Muscle of arm (tissue), 14 donors: ENCODE data around the gene SPACA5. TPM values are rescaled to one million over a fixed set of nuclear protein-coding genes. Genes with fewer than 3 reads are reported as not detected.
"Not testable (repeated sequence)": the region's sequence is repeated elsewhere in the genome, so short reads cannot be mapped to it uniquely, and the experiment has no call there.

Experiments used
- DNase-seq: peaks from one replicate; pipeline ENCODE4 v3.0.0-alpha.2; 2013
- long read RNA-seq, 11 donors: transcript quantifications; one replicate each; lab custom pipeline, GENCODE V29; 2026
- polyA plus RNA-seq, 12 donors: library from polyadenylated mRNA; unstranded; fragments of 120-200 nt; gene quantifications; one replicate each; pipeline ENCODE4 v1.2.1, GENCODE V29; 2013; ENCODE audit not compliant: insufficient read length in 12 of 12

Gene SPACA5
- polyA plus RNA-seq = under 1 TPM in 2 of 12 donors, not detected in 10; 0.32 to 0.56 TPM
- long read RNA-seq, donor 1 = 0 reads
- long read RNA-seq, donor 2 = 0 reads
- long read RNA-seq, donor 3 = 0 reads
- long read RNA-seq, donor 4 = 0 reads
- long read RNA-seq, donor 5 = 0 reads
- long read RNA-seq, donor 6 = 0 reads
- long read RNA-seq, donor 7 = 0 reads
- long read RNA-seq, donor 8 = 0 reads
- long read RNA-seq, donor 9 = 0 reads
- long read RNA-seq, donor 10 = 0 reads
- long read RNA-seq, donor 11 = 0 reads

DNA sequence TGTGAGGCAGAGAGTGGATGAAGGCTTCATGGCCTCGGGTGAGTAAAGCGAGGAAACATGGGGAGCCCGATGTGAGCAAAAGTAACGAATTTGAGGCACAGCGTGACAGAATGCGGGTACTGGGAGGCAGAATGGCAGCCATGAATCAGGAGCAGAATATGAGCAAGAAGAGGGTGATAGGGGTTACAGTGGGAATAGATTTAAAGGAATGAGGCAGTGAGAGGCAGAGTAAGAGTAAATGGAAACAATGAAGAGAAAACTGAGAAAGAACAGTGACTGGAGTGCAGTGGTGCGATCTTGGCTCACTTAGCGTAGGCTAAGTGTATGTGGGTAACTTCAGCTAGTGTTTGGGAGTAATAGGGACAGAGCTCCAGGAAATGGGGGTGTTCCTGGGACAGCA, at the start of gene SPACA5:
TSS of gene SPACA5 (plus strand) at position 301 of the 400 bp plus-strand sequence. CDS start 815 bp downstream, outside the sequence.
- not testable (repeated sequence) for DNase-seq

DNA sequence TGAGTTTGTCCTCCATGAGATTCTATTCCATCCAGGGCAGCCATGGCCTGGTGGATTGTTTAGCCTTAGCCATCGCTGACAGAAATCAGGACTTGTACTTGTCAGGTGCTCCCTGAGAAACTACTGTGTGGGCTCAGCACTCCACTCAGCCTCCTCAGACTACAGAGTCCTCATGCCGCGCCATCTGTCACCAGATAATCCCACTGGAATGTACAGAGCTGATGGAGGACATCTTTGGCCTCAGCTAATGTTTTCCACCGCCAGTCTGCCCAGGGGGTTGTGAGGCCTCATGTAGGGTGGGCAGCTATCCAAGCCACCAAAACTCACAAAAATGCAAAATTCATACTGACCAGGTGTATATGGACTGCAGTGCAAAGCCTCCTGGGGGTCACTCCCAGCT, 48.6 kb upstream of the SPACA5 start:
- not testable (repeated sequence) for DNase-seq

DNA sequence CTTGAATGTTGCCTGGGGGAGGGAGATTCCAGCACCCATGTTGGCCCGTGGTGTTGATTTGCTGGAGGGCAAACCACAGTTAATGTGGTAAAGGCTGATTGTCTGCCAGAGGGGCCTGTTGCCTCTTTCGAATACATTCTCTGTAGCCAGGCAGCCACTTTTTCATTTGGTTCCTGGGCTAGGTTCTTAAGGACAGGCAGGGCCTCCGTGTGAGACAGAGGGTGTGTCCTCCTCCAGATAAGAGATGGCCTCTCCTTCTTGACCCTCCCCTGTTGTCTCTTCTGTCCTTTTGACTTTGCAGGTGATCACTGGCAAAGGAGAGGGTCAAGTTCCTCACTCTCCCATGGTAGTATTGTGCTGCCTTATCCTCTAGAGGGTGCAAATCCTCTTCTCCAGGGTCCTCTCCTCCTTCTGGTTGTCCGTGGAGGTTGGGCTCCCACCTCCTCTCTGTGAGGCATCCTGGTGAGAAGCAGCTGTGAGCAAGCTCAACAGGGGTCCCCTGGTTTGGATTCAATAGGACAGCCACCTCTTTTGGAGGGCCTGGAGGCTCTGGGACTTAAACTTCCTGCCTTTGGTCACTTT, 47.9 kb upstream of the SPACA5 start:
- no peak for DNase-seq

DNA sequence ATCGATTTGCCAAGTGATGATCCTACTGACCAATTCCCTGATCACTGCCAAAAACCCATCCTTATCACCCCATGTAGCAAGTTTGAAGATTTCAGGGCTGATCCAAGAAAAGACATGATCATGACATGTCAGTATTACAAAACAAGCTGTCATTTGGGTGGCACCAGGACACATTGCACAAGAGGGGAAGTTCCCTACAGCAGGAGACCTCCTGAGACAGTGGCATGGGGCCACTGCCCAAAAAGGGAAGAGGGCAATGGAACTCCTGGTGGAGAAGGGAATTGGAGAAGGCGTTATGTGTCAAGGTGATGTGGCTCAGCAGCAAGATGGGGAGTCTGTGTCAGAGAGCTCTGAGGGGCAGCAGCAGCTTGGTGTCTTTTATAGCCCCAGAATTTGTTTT, 46.4 kb upstream of the SPACA5 start:
- no peak for DNase-seq

DNA sequence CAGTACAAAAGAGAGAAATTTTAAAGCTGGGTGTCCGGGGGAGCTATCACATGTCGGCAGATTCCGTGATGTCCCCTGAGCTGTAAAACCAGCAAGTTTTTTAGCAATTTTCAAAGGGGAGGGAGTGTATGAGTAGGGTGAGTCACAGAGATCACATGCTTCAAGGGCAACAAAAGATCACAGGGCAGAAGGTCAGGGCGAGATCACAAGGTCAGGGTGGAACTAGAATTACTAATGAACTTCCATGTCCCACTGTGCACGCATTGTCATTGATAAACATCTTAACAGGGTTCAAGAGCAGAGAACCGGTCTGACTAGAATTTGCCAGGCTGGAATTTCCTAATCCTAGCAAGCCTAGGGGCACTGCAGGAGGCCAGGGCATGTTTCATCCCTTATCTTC, 45.0 kb upstream of the SPACA5 start:
- not testable (repeated sequence) for DNase-seq

DNA sequence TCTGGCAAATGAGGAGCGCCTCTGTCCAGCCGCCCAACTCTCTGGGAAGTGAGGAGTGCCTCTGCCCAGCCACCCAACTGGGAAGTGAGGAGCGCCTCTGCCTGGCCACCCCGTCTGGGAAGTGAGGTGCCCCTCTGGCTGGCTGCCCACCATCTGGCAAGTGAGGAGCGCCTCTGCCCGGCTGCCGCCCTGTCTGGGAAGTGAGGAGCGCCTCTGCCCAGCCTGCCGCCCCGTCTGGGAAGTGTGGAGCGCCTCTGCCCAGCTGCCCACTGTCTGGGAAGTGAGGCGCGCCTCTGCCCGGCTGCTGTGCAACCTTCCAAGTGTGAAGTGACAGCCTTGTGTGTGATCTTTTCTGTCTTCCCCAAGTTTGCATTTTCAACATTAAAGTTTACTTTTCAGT, 41.3 kb upstream of the SPACA5 start:
- not testable (repeated sequence) for DNase-seq

DNA sequence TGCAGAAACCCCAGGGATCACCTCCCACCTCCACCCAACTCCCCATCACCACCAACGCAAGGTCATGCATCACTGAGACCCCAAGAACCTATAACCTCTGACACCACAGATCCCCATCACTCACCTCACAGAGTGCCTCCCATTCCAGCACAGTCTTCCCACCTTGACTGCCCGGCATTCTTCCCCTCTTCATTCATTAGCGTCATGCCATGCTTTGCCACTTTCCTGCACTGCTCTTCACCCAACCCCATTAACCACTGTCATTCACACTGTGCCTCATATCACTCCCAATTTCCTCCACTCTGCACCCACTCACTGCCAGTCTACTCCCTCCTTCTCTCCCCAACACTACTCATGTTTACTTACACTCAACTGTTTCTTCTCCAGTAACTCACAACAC, 33.6 kb upstream of the SPACA5 start:
- no peak for DNase-seq

DNA sequence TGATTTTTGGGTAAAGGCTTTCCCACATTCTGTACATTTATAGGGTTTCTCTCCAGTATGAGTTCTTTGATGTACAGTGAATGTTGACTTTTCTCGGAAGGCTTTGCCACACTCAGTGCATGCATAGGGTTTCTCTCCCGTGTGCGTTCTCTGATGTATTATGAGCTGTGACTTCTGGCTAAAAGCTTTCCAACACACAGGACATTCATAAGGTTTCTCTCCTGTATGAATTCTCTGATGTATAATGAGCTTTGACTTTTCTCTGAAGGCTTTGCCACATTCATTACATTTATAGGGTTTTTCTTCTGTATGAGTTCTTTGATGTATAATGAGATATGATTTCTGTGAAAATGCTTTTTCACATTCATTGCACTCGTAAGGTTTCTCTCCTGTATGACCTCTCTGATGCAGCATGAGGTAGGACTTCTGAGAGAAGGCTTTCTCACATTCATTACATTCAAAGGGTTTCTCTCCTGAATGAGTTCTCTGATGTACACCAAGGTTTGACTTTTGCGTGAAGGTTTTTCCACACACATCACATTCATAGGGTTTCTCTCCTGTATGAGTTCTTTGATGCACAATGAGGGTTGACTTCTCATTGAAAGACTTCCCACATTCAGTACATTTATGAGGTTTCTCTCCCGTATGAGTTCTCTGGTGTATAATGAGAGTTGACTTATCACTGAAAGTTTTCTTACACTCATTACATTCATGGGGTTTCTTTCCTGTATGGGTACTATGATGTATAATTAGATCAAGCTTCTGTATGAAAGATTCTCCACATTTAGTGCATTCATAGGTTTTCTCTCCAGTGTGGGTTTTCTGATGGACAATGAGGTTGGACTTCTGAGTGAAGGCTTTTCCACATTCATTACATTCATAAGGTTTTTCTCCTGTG, 30.3 kb upstream of the SPACA5 start:
- no peak for DNase-seq

DNA sequence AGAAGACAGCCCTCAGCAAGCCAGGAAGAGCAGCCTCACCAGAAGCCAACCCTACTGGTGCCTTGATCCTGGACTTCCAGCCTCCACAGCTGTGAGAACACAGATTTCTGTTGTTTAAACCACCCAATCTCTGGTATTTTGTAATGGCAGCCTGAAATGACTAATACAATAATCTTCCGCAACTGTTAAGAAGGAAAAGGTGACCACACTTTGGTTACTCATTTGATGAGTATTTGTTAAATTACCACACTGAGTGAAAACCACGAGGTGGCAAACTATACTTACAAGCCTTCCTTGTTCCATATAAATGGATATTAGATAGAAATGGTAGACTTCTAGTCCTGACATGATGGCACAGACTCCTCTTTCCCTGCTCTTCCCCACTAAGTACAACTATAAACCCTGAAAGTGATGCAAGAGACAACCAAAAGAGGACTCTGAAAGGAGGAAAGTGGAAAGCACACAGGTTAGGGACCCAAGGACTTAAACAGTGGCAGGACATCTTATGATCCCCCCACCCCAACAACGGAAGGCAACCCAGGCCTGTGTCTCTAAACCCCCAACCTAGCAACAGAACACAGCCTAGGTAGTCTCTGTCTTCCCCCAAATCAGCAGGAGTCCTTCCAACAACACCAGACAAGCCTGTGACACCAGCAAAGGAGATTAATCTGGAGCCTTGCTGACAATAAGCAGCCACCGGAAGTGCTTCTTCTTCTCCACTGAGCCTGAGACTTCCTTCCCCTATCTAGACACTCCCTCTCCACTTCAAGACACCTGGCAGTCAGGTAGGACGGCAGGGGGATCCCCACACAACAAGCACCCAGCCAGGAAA, 15.3 kb upstream of the SPACA5 start:
- no peak for DNase-seq

DNA sequence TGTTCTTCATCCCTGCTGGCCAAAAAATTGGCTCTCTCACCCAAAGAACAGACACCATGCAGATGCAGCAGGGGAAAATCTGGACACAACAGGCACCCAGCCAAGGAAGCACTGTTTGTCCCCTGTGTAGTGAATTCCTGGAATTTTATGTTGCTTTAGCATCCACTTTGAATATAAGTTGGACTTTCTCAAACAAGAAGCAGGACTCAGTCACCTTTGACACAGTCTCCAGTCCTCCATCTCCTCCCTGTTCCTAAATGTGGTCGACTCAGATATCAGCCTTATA, 14.8 kb upstream of the SPACA5 start:
- DNase-seq = peak; percentile 2

DNA sequence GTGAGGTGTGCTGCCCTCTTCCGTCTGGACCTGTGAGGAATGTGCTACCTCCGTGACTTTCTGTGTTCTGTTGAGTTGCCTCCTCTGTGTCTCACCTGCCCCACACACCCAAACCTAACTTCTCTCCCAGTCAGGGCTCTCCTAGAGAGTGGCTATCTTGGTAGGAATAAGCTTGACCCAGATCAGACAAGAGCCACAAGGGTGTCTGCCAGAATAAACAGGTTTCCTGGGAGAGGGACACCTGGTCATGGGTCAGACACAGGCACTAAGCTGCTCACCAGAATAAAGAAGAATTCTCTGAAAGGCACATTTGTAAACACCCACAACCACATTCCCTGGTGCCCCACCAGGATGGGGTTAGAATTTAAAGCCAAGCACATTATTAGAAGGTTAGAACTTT, 14.1 kb upstream of the SPACA5 start:
- no peak for DNase-seq

DNA sequence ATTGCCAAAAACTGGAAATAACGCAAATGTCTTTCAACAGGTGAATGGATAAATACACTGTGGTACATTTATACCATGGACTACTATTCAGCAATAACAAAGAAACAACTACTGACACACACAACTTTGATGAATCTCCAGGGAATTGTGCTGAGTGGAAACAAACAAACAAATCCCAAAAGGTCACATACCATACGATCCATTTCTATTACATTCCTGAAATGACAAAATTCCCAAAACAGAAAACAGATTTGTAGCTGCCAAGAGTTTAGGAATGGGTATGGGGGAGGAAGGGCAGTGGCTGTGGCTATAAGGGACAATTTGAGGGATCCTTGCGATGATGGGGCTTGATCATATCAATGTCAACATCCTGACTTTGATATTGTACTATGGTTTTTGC, 5.5 kb upstream of the SPACA5 start:
- DNase-seq = no peak

DNA sequence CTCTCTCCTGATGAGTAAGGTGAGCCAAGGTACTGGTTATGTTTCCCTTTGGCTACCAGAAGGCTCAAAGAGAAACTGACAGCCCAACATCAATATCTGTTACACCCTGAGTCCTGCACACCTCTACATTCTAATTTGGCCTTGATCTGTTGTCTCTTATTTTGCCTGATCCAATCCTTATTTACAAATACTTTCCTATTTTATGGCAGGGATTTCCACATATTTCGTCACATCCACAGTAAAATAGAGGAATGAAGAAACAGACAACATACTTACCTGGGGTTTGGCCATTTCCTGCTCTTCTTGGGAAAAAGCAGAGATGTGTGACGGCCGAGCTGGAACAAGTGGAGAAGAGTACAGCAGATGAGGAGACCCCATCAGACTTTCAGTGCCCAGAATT, 4.5 kb upstream of the SPACA5 start:
- DNase-seq = no peak

DNA sequence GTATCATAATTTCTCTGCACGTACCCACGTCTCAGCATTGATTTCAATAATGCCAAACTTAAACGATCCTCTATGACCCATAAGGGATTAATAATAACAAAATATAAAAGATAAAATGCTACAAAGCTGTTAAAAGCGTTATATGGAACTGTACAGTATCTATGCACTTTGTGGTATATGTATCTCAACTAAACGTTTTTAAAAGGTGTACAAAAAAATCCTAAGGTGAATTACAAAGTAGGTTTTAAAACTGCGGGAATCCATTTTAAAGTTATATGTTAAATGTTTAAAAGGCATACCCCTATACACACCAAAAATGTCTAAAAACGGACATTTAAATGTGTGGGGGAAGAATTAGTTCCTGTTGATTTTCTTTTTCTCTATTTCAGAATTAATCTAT, 3.9 kb upstream of the SPACA5 start:
- DNase-seq = no peak

DNA sequence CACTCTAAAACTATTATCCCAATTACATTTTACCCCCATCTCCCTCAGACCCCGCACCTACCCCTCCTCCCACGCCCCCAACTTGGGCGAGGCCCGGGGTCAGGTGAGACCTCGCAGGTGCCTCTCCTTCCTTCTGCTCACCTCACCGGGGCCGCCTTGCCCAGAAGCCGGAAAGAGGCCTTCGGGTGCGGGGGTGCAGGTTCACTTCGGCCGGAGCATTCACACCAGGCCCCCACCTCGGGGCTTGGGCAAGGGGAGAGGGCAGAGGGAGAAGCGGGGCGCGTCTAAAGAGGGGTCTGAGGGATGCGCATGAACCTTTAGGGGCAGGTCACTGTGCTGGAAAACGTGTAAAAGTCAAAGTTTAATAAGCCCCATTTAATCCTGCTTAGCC, 3.4 kb upstream of the SPACA5 start:
- no peak for DNase-seq

DNA sequence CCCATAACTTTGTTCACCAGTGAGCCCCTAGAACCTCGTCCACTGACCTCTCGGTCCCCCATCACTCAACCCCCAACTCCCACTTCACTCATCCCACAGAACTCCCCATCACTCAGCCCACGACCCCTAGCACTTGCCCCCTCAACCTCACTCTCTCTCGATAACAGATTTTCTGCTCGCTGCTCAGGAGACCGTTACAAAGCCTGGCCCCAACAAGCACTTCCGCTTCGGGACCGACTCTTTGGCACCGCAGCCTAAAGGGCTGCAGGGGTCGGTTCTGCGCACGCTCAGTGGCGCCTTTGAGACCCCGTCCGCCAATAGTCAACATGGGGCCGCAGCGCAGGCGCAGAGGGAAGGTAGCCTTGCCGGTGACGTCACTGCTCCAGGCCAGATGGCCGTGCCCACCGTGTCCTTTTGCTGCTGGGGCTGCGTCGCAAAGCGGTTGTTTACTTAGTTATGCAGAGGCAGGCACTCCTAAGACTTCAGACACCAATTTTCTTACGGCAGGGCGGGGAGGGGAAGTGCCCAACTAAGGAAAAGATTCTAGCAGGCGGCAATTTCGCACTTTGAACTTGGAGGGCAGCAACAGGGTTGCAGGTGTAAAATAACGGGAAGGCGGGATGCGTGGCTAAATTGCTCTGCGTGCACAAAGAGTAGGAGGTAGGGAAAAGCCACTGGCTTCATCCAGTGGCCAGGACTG, 2.9 kb upstream of the SPACA5 start, which contains the start of gene ZNF182:
TSS of gene ZNF182 (minus strand) at position 232 of the 700 bp plus-strand sequence. CDS start 1,380 bp downstream, outside the sequence.
- peak; percentile 91 for DNase-seq

DNA sequence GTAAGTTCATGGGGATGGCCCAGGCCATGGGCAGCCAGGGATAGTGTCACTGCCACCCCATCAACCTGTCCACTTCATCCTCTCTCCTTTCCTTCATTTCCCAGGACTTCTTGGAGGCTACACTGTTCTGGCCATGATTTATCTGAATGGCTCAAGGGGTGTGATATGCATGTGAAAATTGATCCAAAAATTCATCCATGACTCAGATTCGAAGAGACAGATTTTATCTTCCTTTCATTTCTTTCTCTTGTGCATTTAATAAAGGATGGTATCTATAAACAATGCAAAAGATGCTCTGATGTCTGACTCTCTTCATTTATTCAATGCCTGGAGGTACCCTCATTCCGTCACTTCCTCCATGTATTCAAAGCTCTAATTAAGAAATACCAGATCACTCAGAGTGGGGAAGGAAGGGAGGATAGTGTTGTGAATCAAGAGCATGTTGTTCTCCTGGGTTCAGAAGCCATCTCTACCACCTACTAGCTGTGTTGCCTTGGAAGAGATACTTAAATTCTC, 2.7 kb downstream of the SPACA5 start:
- DNase-seq = not testable (repeated sequence)

DNA sequence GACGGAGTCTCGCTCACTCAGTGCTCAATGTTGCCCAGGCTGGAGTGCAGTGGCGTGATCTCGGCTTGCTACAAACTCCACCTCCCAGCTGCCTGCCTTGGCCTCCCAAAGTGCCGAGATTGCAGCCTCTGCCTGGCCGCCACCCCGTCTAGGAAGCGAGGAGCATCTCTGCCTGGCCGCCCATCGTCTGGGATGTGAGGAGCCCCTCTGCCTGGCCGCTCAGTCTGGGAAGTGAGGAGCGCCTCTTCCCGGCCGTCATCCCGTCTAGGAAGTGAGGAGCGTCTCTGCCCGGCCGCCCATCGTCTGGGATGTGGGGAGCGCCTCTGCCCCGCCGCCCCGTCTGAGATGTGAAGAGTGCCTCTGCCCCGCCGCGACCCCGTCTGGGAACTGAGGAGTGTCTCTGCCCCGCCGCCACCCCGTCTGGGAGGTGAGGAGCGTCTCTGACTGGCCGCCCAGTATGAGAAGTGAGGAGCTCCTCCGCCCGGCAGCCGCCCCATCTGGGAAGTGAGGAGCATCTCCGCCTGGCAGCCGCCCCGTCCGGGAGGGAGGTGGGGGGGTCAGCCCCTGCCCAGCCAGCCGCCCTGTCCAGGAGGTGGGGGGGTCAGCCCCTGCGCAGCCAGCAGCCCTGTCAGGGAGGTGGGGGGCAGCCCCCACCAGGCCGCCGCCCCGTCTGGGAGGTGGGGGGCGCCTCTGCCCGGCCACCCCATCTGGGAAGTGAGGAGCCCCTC, 10.0 kb downstream of the SPACA5 start:
- DNase-seq = not testable (repeated sequence)

DNA sequence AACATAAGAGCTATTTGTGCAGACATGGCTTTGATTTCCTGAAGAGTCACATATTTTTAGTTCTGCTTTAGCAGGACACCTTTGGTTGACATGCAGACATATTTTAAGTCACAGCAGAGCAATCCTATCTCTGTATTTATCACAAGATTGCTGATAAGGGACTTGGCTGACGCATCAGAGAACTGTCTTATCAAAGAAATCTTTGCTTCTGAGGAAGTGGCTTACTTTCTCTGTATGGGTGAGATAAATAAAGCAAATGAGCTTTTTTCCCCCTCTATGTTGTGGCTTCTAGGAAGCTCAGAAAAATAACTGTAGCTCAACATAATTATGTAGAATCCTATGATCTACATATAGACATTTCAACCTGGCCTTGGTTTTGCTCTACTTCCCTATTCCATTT, 13.1 kb downstream of the SPACA5 start:
- not testable (repeated sequence) for DNase-seq

DNA sequence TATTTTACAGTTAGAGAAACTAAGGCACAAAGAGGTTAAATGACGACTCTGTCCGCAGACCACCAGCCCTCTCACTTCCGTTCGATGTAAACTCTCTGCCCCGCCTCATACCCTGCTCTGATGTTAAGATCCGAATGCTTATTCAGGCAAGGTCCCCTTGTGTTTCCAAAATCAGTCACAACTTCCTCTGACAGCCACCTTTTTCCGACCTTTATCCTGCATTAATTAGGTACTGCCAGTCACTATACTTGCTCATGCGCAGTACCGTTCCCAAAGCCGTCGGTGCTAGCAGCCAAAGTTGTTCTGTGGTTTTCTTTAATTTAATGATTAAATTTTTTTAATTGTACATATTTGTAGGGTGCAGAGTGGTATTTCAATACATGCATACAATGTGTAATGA, 13.7 kb downstream of the SPACA5 start:
- DNase-seq = not testable (repeated sequence)
